Stimulated activated CD4-positive, alpha-beta T cell treated with anti-CD3 and anti-CD28 coated beads, Interleukin-2, amount 100 ng/mL, for 48 hours (primary cell): ENCODE measurements around the gene SKP1.
"Not testable (repeated sequence)": the region's sequence is repeated elsewhere in the genome, so short reads cannot be mapped to it uniquely, and the experiment has no call there.

Source experiments
- DNase-seq, 2 donors: peaks; one replicate each; pipeline ENCODE4 v3.0.0-alpha.2; 2020

The SKP1 gene

GRCh38 chr5:134176511-134177368 is at the start of gene SKP1:
TSS of gene SKP1 (minus strand) at chr5:134176950. CDS start at chr5:134174022, 2,928 bp downstream.
- peak; percentile 79 to 85 for DNase-seq

GRCh38 chr5:134225780-134226440 is 49.2 kb upstream of the SKP1 start, which contains the start of gene PPP2CA:
TSS of gene PPP2CA (minus strand) at chr5:134226073. CDS start at chr5:134225861, 212 bp downstream.
- peak; percentile 99 to 100 for DNase-seq

GRCh38 chr5:134224888-134225779 is 48.4 kb upstream of the SKP1 start:
- peak; percentile 56 to 57 for DNase-seq

GRCh38 chr5:134223406-134224248 is 46.9 kb upstream of the SKP1 start:
- DNase-seq: no peak

GRCh38 chr5:134221690-134222089 is 44.9 kb upstream of the SKP1 start:
- not testable (repeated sequence) for DNase-seq

- DNase-seq: no peak
Observed at GRCh38 chr5:134215757-134216156, 39.0 kb upstream of the SKP1 start.

GRCh38 chr5:134211263-134212031 is 34.7 kb upstream of the SKP1 start:
- not testable (repeated sequence) for DNase-seq

GRCh38 chr5:134209477-134210245 is 32.9 kb upstream of the SKP1 start:
- DNase-seq: no peak

- no peak for DNase-seq
Observed at GRCh38 chr5:134207696-134208095, 30.9 kb upstream of the SKP1 start.

GRCh38 chr5:134206627-134207160 is 29.9 kb upstream of the SKP1 start:
- DNase-seq: no peak

GRCh38 chr5:134204575-134204974 is 27.8 kb upstream of the SKP1 start:
- no peak for DNase-seq

- DNase-seq: no peak
Observed at GRCh38 chr5:134203630-134204029, 26.9 kb upstream of the SKP1 start.

- no peak for DNase-seq
Observed at GRCh38 chr5:134195666-134196065, 18.9 kb upstream of the SKP1 start.

- DNase-seq: no peak
Observed at GRCh38 chr5:134189031-134189430, 12.3 kb upstream of the SKP1 start.

- no peak for DNase-seq
Observed at GRCh38 chr5:134188092-134188491, 11.3 kb upstream of the SKP1 start.

- peak; percentile 78 to 79 for DNase-seq
Observed at GRCh38 chr5:134184155-134185135, 7.7 kb upstream of the SKP1 start.

GRCh38 chr5:134183481-134183880 is 6.7 kb upstream of the SKP1 start:
- DNase-seq: no peak

GRCh38 chr5:134178096-134178419 is 1.3 kb upstream of the SKP1 start:
- DNase-seq: no peak
